GM19397 (cell line): Measurements from ENCODE around the gene EXO1.

Source experiments
- ATAC-seq: cut with Tn5 transposase; IDR thresholded peaks from one replicate; pipeline ENCODE4 v1.9.1; 2021; ENCODE audit warnings: mild to moderate bottlenecking, moderate library complexity; ENCODE audit not compliant: unreplicated experiment

Gene EXO1

GRCh38 chr1:241881440-241881839 is 33.4 kb downstream of the EXO1 start:
- no peak for ATAC-seq

- ATAC-seq: no peak
Observed at GRCh38 chr1:241883159-241883558, 35.2 kb downstream of the EXO1 start.

- ATAC-seq: no peak
Observed at GRCh38 chr1:241888232-241888631, 40.2 kb downstream of the EXO1 start.

DNA sequence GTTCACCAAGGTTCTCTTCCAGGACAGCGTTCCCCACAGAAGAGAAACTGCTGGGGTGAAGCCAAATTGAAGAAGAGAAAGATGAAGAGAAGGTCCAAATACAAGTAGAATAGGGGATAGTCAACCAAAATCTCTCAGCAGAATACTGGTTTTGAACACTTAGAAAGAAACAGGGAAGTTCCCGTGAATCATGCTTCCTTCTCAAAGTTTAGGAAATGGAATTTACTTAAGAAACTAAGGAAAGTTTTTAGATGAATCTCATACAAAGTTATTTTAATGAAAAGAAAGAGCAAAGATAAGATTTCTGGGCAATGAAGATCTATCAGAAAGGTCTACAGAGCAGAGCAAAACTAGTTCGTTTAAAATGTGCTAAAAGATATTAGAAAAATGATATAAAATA is 43.3 kb downstream of the EXO1 start:
- no peak for ATAC-seq

DNA sequence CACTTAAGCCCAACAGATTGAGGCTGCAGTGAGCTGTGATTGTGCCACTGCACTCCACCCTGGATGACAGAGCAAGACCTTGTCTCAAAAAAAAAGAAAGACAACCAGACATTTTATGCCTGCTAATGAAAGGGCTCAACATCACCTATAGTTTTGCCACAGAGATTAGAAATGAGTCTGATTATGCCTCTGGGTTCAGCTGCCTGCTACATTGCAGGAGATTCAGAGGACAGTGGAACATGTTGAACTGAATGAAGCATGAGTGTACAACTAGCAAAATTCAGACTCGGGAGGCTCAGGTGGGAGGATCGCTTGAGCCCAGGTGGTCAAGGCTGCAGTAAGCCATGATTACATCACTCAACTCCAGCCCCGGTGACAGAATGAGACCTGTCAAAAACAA is 46.0 kb downstream of the EXO1 start:
- ATAC-seq: no peak

DNA sequence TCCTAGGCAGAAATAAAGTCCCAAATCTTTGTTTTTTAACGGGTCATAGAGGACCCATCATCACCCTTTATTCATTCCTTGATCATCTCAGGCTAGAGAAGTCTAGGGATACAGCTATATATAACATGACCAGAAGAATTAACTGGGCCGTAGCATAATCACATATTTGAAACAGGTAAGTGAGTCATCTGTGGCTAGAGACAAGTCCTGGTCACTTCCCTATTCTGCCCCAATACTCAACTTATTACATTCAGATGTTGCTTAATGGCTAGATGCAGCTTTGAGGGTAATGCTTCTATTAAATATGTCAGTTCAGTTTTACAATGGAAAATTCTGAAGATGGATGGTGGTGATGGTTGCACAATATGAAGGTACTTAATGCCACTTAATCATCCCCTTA is 47.0 kb downstream of the EXO1 start:
- peak; percentile 61 for ATAC-seq

GRCh38 chr1:241896670-241896962 is 48.6 kb downstream of the EXO1 start:
- ATAC-seq: no peak

- no peak for ATAC-seq
Observed at GRCh38 chr1:241899210-241899609, 51.2 kb downstream of the EXO1 start.

GRCh38 chr1:241900381-241900780 is 52.4 kb downstream of the EXO1 start:
- ATAC-seq: no peak

DNA sequence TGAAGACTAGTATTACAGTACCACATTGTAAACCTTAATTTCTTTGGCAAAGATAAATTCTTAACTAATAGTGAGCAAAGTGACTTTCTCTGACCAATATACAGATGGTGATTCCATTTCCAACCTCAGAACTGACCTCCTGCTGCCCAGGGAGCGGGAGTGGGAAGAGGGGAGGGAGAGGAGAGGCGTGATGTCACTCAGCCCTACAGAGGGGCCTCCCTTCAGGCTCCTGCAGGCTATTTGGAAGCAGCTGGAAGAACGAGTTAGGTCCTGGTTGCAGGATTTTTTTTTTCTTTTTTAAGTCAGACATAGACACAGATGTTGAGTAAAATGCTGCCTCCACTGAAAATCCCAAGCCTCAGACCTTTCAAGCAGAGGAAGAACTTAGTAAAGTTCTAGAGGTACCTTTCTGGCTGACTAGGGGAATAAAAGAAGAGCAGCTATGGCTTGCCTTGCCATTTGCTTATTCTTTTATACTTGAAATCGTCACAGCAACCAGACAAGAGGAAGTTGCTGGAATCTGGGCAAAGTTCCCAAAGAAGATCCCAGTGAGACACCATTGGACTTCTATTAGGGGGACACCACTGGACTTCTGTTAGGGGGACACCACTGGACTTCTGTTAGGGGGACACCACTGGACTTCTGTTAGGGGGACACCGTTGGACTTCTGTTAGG is 54.5 kb downstream of the EXO1 start:
- ATAC-seq: no peak

DNA sequence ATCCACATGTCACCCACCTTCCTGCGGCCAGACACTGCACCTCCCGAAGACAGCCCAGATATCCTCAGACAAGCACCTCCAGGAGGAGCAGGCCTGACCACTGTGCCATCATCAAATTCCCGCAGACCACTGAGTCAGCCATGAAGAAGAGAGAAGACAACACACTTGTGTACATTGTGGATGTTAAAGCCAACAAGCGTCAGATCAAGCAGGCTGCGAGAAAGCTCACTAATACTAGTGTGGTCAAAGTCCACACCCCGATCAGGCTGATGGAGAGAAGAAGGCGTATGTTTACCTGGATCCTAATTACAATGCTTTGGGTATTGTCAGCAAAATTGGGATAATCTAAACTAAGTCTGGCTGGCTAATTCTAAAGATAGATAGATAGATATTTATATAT is 68.2 kb downstream of the EXO1 start:
- ATAC-seq: no peak

DNA sequence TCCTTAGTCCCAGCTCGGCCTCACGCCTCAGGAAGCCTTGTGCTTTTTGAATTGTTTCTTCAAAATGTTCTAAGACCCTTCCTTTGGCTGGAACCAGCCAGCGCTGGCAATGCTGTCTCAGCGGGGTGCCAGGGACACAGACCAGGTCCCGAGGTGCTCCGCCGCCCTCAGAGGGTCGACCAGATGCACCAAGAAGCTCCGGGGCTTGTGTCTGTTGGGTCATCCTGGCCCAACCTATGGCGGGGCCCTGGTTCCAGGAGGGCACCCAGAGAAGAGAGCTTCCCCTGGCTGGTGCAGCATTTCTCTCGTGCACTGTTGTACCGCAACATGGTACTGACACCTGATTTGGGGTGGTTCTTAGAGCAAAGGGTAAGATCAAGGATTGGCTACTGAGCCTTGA is 69.5 kb downstream of the EXO1 start:
- no peak for ATAC-seq

GRCh38 chr1:241918879-241919278 is 70.9 kb downstream of the EXO1 start:
- ATAC-seq: no peak

GRCh38 chr1:241924080-241924808 is 76.2 kb downstream of the EXO1 start:
- ATAC-seq: no peak

GRCh38 chr1:241926141-241926540 is 78.1 kb downstream of the EXO1 start:
- ATAC-seq: no peak

- ATAC-seq: no peak
Observed at GRCh38 chr1:241927321-241927720, 79.3 kb downstream of the EXO1 start.

- no peak for ATAC-seq
Observed at GRCh38 chr1:241932845-241933244, 84.8 kb downstream of the EXO1 start.

- no peak for ATAC-seq
Observed at GRCh38 chr1:241934201-241934848, 86.3 kb downstream of the EXO1 start.

DNA sequence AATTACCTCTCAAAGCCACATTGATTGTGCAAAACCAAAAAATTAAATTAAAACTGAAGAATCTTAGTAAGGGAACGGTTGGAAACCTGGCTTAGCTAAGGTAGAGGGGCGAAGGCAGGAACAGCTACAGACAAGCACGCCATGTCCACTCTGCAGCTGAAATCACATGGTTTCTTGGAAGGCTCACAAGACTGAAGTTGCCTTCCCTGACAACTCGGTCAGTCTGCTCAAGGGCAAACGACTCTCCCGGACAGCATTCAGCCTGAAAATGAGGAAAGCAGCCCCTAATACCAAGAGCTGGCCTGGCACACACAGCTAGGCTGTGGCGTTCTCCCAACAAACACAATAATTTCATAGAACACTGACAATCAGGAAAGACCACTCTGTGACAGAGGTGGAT is 86.9 kb downstream of the EXO1 start:
- no peak for ATAC-seq
